Psoas muscle (tissue), 8 donors: Measurements from ENCODE around the gene AGPAT2. TPM values are rescaled to one million over a fixed set of nuclear protein-coding genes. Genes with fewer than 3 reads are reported as not detected.

Source experiments
- ATAC-seq, 4 donors: fragments of 200-7000 bp; cut with Tn5 transposase; one replicate each; pipeline ENCODE4 v1.9.1; 2020; ENCODE audit warnings: moderate library complexity in 3 of 4, mild to moderate bottlenecking in 2 of 4
- DNase-seq, 2 donors: peaks; one replicate each; pipeline ENCODE4 v3.0.0-alpha.2; 2020
- H3K27ac ChIP-seq: fragments of 200-600 bp; one replicate; pipeline ENCODE4 v1.8.0; 2022
- H3K27me3 ChIP-seq, 3 donors: fragments of 200-600 bp in 1 of 3; one replicate each; pipeline versions ENCODE4 v1.6.1 to v1.8.0; 2013 to 2022; ENCODE audit warnings: low read length in 2 of 3, mild to moderate bottlenecking in 2 of 3, moderate library complexity in 1 of 3; ENCODE audit not compliant: insufficient read depth in 3 of 3
- H3K36me3 ChIP-seq, 2 donors: fragments of 200-600 bp in 1 of 2; one replicate each; pipeline versions ENCODE4 v1.6.1 to v1.8.0; 2013 to 2022; ENCODE audit warnings: low read depth in 1 of 2, mild to moderate bottlenecking in 1 of 2, moderate library complexity in 1 of 2; ENCODE audit not compliant: insufficient read depth in 1 of 2
- H3K4me1 ChIP-seq: fragments of 200-600 bp; one replicate; pipeline ENCODE4 v1.8.0; 2022
- H3K4me3 ChIP-seq: fragments of 200-600 bp; one replicate; pipeline ENCODE4 v1.8.0; 2022; ENCODE audit warnings: mild to moderate bottlenecking
- H3K9me3 ChIP-seq: fragments of 200-600 bp; one replicate; pipeline ENCODE4 v1.8.0; 2022
- CTCF ChIP-seq: fragments of 200-600 bp; IDR thresholded peaks from one replicate; pipeline ENCODE4 v1.8.0; 2022; ENCODE audit warnings: antibody characterized with exemption
- WGBS, 3 donors: extraction: QIAGEN DNeasy Blood & Tissue Kit; methylation state at CpG; one replicate each; pipeline versions ENCODE4 v1.1.6 to v1.1.7; 2013; 5-methylcytosine and 5-hydroxymethylcytosine counted together
- intact Hi-C, 2 donors: fragments of 100-400 bp; cut with DNase I; formaldehyde crosslinking; loops; one replicate each; pipeline versions ENCODE4 v1.11.0 to v1.14.2; 2022
- polyA plus RNA-seq, 3 donors: library from polyadenylated mRNA; stranded (reverse); fragments of 200-250 nt; gene quantifications; one replicate each; pipeline ENCODE4 v1.2.3, GENCODE V29; 2013
- total RNA-seq, 4 donors: library from RNA; stranded (reverse); fragmentation: NEBNext Ultra II Directional in 2 of 4; extraction: Animal tissue kit (Norgen Biotek cat#: 25700) in 2 of 4; gene quantifications; one replicate each; pipeline versions ENCODE4 v1.2.1 to v1.2.4, GENCODE V29; 2021 to 2023
- donor health status: healthy with polysubstance abuse.
- donor health status: DM: no; HTN: no; CAD: no; lungs with moderate emphysema.
- donor health status: Bipolar disorder and iron deficiency.
- donor health status: healthy.
- donor health status: DM: yes; HTN: yes; CAD: no.
- donor health status: DM: no; HTN: no; CAD: no.
- donor health status: DM: no; HTN: no; CAD: no.
- donor health status: DM: yes; HTN: yes; CAD: no.

The AGPAT2 gene
- total and polyA plus RNA-seq, 7 donors = 15.5 to 66.5 (median 41.6) TPM

- Histone ChIP-seq H3K9me3 (no peaks in the 10 kb centered on the region), H3K27me3 (peaks cover 0 to 14% (median 0%) of the 10 kb centered on the region in 3 donors), H3K36me3 (no peaks in the 10 kb centered on the region), H3K4me1 (peaks cover 10% of the 10 kb centered on the region), H3K4me3 (peak overlapping the region; percentile 63), H3K27ac (peak overlapping the region; percentile 77)
- ATAC-seq (peak in 1 of 4 donors; percentile 10), DNase-seq (peak in 1 of 2 donors; percentile 88)
- no peak for TF ChIP-seq CTCF
- intact Hi-C loops = no loop called here
- 0 to 7% (median 3%) methylated on average over 11 to 15 of the region's 15 CpGs for WGBS, 3 donors
Measured at GRCh38 chr9:136644343-136644592, 43.0 kb downstream of the AGPAT2 start.

GRCh38 chr9:136643596-136644342 is 43.5 kb downstream of the AGPAT2 start:
- H3K27me3 ChIP-seq = peaks cover 0 to 14% (median 0%) of the 10 kb centered on the region in 3 donors
- TF ChIP-seq CTCF = no peak
- WGBS, 3 donors = 43 to 55% (median 45%) methylated on average over 30 to 31 of the region's 31 CpGs
- peak overlapping the region; percentile 63 for H3K4me3 ChIP-seq
- intact Hi-C loops = no loop called here
- H3K36me3 ChIP-seq = no peaks in the 10 kb centered on the region
- H3K27ac ChIP-seq = peak overlapping the region; percentile 77
- no peaks in the 10 kb centered on the region for H3K9me3 ChIP-seq
- peaks cover 10% of the 10 kb centered on the region for H3K4me1 ChIP-seq
- DNase-seq = peak in 1 of 2 donors; percentile 34
- ATAC-seq = peak in 2 of 4 donors; percentile 6 to 12

GRCh38 chr9:136642439-136642921 is 44.8 kb downstream of the AGPAT2 start:
- H3K9me3 ChIP-seq = no peaks in the 10 kb centered on the region
- peak overlapping the region; percentile 4 for H3K4me3 ChIP-seq
- H3K4me1 ChIP-seq = peaks cover 10% of the 10 kb centered on the region
- ATAC-seq = no peak
- TF ChIP-seq CTCF = no peak
- H3K27ac ChIP-seq = no peak overlapping the region
- H3K27me3 ChIP-seq = peaks cover 0 to 14% (median 0%) of the 10 kb centered on the region in 3 donors
- H3K36me3 ChIP-seq = no peaks in the 10 kb centered on the region
- intact Hi-C loops = no loop called here
- 67 to 76% (median 69%) methylated on average over 7 of the region's 7 CpGs for WGBS, 3 donors
- peak in 1 of 2 donors; percentile 14 for DNase-seq

- Histone ChIP-seq H3K36me3 (no peaks in the 10 kb centered on the region), H3K4me3 (no peak overlapping the region), H3K4me1 (peaks cover 10% of the 10 kb centered on the region), H3K27ac (peak overlapping the region; percentile 53), H3K9me3 (no peaks in the 10 kb centered on the region), H3K27me3 (peaks cover 0 to 14% (median 0%) of the 10 kb centered on the region in 3 donors)
- no peak for TF ChIP-seq CTCF
- no peak for ATAC-seq
- peak in 1 of 2 donors; percentile 51 for DNase-seq
- intact Hi-C loops = no loop called here
- WGBS, 3 donors = 24 to 39% (median 28%) methylated on average over 32 of the region's 32 CpGs
Measured at GRCh38 chr9:136640171-136641111, 46.8 kb downstream of the AGPAT2 start.
